Activated naive CD4-positive, alpha-beta T cell (primary cell): ENCODE data around the gene ZPBP.
"Not testable (repeated sequence)": the region's sequence is repeated elsewhere in the genome, so short reads cannot be mapped to it uniquely, and the experiment has no call there.

ENCODE experiments used
- DNase-seq, 4 experiments: peaks; one replicate each; lab custom pipeline; 2025; lab: John Stamatoyannopoulos, UW

Gene ZPBP

DNA sequence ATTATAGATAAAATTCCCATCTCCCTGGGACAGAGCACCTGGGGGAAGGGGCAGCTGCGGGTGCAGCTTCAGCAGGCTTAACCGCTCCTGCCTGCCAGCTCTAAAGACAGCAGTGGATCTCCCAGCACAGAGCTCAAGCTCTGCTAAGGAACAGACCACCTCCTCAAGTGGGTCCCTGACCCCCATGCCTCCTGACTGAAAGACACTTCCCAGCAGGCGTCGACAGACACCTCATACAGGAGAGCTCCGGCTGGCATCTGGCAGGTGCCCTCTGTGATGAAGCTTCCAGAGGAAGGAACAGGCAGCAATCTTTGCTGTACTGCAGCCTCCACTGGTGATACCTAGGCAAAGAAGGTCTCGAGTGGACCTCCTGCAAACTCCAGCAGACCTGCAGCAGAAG lies 51.9 kb downstream of the ZPBP start:
- not testable (repeated sequence) for DNase-seq

DNA sequence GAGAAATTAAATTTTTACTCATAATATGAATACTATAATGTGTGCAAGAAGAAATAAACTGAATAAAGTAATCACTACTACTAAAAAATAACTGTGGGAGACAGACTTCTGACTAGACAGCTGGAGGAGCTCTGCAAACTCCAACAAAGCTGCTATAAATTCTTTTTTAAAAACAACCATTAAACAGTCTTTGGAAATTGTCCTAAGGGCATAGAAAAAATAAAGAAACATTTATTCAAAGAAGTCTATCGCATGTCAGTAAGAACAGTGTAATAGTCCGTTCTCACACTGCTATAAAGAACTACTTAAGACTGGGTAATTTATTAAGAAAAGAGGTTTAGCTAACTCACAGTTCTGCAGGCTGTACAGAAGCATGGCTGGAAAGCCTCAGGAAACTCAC lies 56.0 kb downstream of the ZPBP start:
- no peak for DNase-seq

DNA sequence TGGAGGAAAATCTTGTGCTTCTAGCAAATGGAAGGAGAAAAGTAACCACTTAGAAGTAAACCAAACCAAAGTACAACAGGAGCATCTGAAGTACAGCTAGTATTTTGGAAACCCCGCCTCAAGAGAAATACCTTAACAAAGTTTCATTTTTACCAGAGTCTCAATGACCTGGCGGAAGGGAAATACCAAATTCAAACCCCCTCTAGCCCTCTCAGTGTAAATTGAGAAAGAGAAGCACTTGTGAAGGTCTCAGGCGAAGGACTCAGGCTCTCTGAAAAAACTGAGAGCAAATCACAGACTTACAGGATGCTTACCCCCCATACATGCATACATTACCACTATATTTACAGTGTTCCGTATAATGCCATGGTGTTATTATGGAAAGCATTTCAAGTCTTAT lies 70.1 kb downstream of the ZPBP start:
- DNase-seq: no peak

DNA sequence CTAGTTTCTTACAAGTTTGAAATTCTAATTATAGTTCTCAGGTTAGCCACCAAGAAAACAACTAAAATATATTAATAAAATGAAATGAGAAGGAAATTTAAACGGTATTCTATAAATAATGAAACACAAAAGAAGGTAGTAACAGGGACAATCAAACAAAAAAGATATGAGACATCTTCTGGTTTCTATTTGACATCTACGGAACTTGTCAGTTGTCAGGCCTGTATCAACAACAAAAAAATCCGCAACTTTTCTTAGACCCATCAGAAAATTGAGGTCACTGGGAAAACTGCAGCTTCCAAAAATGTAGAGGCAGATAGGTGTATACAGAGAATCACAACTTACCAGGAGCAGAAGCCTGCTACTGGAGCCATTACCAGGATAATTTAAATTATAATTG lies 70.6 kb downstream of the ZPBP start:
- no peak for DNase-seq

DNA sequence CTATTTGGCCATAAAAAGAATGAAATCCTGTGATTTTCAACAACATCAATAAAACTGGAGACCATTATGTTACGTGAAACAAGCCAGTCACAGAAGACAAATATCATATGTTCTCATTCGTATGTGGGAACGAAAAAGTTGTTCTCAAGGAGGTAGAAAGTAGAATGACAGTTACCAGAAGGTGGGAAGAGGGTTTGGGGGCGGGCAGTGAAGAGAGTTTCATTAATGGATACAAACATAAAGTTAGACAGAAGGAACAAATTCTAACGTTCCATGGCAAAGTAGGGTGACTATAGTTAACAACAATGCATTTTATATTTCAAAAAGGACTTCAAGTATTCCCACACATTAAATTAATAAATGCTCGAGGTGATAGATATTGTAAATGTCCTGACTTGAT lies 97.4 kb downstream of the ZPBP start:
- no peak for DNase-seq

DNA sequence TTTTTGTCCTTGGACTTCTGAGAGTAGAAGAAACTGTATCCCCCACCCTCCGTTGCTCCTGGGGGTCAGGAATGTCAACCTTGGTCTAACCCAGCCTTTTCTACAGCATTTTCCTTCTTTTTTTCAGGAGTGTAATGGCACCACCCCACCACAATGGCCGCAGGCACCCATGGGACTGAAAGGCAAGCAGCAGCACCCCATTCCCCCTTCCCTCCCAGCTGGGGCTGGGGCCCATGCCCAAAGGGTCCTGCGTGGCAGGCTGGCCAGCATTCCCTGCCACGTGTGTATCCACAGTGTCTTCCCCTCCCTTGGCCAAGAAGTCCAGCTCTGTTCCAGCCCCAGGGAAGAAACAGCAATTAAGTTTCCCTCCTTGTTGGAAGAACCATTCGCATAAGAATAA lies 106.9 kb downstream of the ZPBP start:
- DNase-seq: no peak

DNA sequence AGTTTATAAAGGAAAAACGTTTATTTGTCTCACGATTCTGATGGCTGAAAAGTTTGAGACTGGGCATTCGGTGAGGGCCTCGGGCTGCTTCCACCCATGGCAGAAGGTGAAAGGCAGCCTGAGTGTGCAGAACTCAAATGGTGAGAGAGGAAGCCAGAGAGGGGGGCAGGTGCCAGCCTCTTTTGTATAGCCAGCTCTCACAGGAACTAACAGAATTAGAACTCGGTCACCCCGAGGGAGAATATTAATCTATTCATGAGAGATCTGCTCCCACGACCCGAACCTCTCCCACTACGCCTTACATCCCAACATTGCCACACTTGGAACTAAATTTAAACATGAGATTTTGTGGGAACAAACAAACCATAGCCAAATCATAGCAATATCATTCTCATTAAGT lies 112.6 kb downstream of the ZPBP start:
- no peak for DNase-seq

DNA sequence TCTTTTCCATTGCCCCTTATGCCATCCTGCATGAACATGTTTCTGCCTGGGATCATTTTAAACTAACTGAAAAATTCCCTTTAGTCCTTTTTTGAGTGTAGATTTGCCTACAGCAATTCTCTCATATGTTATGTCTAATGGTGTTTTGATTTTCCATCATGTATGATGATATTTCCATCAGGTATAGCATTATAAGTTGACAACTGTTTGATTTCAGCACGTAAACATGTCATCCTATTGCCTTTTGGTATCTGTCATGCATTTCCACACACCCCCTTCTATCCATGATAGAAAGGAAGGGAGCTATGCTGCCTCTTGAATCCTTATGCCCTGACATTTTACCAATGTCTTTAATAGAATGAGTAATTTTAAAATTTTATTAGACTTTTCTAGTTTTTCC lies 116.8 kb downstream of the ZPBP start:
- no peak for DNase-seq

DNA sequence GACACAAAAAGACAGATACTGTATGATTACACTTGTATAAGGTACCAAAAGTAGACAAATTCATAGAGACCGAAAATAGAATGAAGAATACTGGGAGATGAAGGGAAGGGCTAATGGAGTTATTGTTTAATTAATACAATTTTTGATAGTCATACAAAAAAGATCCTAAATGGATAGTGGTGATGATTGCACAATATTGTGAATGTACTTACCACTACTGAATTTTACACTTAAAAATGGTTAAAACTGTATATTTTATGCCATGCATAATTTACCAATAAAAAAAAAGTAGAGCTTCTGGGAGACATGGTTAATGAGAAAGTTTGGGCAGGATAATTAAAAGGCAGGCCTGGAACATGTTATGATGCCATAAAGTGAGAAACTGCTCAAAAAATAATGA lies 119.0 kb downstream of the ZPBP start:
- no peak for DNase-seq

DNA sequence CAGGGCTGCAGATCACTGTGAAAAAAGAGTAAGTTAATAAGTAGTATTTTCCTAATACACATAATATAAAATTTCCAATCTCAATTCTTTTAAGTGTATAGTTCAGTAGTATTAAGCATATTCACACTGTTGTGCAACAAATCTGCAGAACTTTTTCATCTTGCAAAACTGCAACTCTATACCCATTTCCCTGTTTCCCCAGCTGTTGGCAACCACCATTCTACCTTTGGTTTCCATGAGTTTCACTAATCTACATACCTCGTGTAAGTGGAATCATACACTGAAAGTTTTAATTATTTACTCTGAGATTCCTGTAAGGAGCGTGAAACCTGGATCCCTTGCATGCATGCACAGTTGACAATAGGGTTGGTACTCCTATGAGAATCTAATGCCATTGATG lies 155.4 kb downstream of the ZPBP start:
- no peak for DNase-seq

DNA sequence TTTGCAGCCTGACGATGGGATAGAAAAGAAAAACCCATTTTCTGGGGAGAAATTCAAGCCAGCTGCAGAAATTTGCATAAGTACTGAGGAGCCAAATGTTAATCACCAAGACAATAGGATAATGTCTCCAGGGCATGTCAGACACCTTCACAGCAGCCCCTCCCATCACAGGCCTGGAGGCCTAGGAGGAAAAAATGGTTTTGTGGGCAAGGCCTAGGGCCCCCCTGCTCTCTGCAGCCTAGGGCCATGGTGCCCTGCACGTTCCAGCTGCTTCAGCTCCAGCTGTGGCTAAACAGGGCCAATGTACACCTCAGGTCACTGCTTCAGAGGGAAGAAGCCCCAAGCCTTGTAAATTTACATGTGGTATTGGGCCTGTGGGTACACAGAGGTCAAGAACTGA lies 161.4 kb downstream of the ZPBP start:
- no peak for DNase-seq

DNA sequence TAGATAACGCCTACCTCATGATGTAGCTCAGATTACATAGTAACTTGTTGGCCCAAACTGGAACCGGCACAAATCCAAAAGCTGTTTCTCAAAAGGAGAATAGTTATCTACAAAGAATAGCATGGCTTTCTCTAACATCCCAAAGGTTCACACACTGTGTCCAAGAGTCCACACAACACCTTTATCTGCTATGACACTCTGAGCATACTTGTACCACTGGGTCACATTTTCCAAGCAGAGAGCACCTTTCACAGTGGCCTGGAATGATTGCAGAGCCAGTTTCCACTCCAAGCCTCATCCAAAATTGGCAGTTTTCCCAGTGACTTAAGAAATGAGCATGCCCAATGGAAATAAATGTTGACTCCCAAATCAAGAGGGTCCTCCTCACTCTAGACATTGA lies 164.3 kb downstream of the ZPBP start:
- no peak for DNase-seq

DNA sequence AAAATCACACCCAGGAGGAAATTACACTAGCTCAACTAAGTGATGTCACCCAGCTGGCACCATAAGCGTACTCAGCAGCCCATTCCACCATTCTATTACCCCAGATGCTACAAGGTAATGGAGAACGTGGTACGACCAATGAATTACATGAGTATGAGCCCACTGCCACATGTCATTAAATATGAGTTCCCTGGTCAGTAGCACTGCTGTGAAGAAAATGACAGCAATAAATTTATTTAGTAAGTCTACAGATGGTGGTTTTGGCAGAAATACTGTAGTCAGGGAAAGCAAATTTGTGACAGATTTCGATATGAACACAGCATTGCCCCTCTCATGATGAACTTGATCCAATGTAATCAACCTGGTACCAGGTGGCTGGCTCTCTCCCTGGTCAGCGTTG lies 165.4 kb downstream of the ZPBP start:
- no peak for DNase-seq

DNA sequence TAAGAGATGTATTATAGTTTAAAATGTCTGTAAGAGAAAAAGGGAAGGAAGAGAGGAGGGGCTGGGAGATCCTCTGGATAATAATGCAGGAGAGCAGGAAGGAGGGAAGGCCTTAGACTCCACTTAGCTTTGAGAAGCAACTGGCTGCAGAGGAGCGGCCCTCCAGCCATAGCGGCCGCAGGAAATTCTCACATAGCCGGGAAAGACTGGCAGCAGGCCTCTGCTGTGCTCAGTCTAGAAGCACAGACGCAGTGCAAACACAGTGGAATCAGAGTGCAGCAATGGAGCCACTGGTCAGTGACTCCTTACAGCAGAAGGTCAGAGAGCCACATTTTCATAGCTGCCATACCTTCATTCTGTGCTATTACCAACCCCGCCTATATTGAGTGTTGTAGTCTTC lies 166.3 kb downstream of the ZPBP start:
- DNase-seq: no peak

DNA sequence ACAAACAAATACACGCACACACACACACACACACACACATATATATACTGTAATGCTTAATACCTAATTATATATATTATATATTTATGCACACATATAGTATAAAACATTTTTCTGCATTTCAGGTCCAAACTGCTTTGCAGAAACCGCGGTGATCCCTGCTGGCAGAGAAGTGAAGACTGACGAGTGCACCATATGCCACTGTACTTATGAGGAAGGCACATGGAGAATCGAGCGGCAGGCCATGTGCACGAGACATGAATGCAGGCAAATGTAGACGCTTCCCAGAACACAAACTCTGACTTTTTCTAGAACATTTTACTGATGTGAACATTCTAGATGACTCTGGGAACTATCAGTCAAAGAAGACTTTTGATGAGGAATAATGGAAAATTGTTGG lies 181.1 kb downstream of the ZPBP start:
- DNase-seq: no peak

DNA sequence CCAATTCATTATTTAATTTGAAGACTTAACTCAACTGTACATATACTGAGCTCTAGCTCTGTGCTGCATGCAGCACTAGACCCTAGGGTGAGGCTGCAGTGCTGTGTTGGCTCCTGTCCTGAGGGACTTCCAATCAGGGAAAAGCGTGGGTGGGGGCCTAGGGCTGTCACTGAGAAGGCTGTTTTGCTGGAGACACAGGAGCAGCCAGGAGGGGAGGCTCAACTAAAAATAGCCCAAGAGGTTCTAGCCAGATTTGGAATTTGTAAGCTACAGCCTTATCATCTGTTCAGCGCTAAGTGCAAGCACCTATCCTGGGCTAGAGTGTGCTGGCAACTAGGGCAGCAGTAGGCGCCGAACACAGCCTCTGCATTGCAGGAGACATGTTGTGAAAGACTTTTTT lies 198.5 kb downstream of the ZPBP start:
- DNase-seq: no peak

DNA sequence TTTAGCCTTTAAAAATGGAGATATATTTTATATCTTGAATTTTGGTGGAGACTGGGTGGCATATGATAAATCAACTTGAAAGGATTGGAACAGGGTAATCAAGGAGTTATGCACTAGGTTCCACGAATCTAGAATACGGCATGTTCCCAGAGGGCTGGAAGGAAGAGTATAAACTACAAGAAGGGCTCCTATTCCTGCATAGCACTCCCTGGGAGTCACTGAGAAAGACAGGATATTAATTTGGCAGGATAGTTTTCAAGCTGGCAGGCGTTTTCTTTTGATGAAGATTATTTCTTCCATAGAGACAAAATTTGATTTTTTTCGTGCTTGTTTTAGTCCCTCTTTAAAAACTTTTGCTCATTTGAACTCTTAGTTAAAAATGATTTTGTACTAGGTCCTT lies 199.9 kb downstream of the ZPBP start:
- DNase-seq: no peak

DNA sequence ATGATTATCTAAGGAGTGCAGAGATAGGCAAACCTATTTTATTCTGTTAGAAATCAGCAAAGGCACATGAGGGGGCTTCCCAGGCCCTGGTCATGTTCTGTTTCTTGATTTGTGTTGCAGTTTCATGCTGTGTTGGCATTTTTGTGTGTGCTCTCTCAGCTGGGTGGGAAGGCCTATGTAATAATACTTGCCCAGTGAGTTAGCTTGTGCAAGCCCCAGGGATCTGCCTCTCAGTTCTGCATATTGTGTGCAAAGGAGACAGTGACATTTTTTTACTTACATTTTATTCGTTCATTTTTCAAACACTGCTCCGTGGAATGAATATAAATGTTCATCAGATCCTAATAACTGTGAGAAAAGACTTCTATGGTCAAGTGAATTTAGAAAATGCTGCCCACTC lies 200.6 kb downstream of the ZPBP start:
- DNase-seq: no peak
